Neural cell (in vitro differentiated cells): ENCODE results near the gene CPLX4. TPM values are rescaled to one million over a fixed set of nuclear protein-coding genes. Genes with fewer than 3 reads are reported as not detected.

Experiments
- H2AFZ ChIP-seq: fragments of 200-600, 300-800 bp; sonication (generic), shearing (Covaris generic); 2 replicates; pipeline ENCODE4 v1.6.0; 2014; ENCODE audit warnings: low read depth, mild to moderate bottlenecking, antibody characterized with exemption, low read length, moderate library complexity
- H3F3A ChIP-seq: fragments of 200-600 bp; shearing (Covaris generic); 2 replicates; pipeline ENCODE4 v1.6.1; 2016; ENCODE audit warnings: mild to moderate bottlenecking, moderate library complexity, mixed read lengths, antibody characterized with exemption, low read length; ENCODE audit not compliant: insufficient read depth, poor library complexity, severe bottlenecking
- H3K27ac ChIP-seq: fragments of 200-600, 300-800 bp; sonication (generic), shearing (Covaris generic); 2 replicates; pipeline ENCODE4 v1.5.1; 2014; ENCODE audit warnings: mild to moderate bottlenecking, low read length, moderate library complexity
- H3K27me3 ChIP-seq: fragments of 300-800, 200-600 bp; sonication (generic), shearing (Covaris generic); 2 replicates; pipeline ENCODE4 v1.6.0; 2014; ENCODE audit warnings: mild to moderate bottlenecking, low read depth, low read length, moderate library complexity; ENCODE audit not compliant: insufficient read depth
- H3K36me3 ChIP-seq: fragments of 300-800, 200-600 bp; sonication (generic), shearing (Covaris generic); 2 replicates; pipeline ENCODE4 v1.5.1; 2014; ENCODE audit warnings: mild to moderate bottlenecking, antibody characterized with exemption, low read length, moderate library complexity; ENCODE audit not compliant: insufficient read depth
- H3K4me2 ChIP-seq: fragments of 300-800, 200-600 bp; sonication (generic), shearing (Covaris generic); 2 replicates; pipeline ENCODE4 v1.6.0; 2014; ENCODE audit warnings: mild to moderate bottlenecking, low read length
- H3K4me3 ChIP-seq: fragments of 300-800, 200-600 bp; sonication (generic), shearing (Covaris generic); 2 replicates; pipeline ENCODE4 v1.5.1; 2014; ENCODE audit warnings: mild to moderate bottlenecking, low read length, moderate library complexity
- H3K79me2 ChIP-seq: fragments of 200-600 bp; shearing (Covaris generic); replicated peaks from 2 replicates; pipeline ENCODE4 v1.6.0; 2014; ENCODE audit warnings: mild to moderate bottlenecking, low read length, moderate library complexity; ENCODE audit not compliant: insufficient read depth
- H3K9ac ChIP-seq: fragments of 300-800, 200-600 bp; sonication (generic), shearing (Covaris generic); 2 replicates; pipeline ENCODE4 v1.6.1; 2016; ENCODE audit warnings: mild to moderate bottlenecking, low read length, mixed read lengths
- H3K9me2 ChIP-seq: fragments of 200-600 bp; shearing (Covaris generic); 2 replicates; pipeline ENCODE4 v1.6.1; 2016; ENCODE audit warnings: mild to moderate bottlenecking, low read length, mixed read lengths; ENCODE audit not compliant: insufficient read depth
- H3K9me3 ChIP-seq: fragments of 200-600, 300-800 bp; sonication (generic), shearing (Covaris generic); 2 replicates; pipeline ENCODE4 v1.6.1; 2016; ENCODE audit warnings: mild to moderate bottlenecking, mixed run types, low read length, moderate library complexity, mixed read lengths
- H4K20me1 ChIP-seq: fragments of 200-600 bp; shearing (Covaris generic); 2 replicates; pipeline ENCODE4 v1.6.1; 2016; ENCODE audit warnings: mild to moderate bottlenecking, mixed run types; ENCODE audit not compliant: insufficient read depth
- CTCF ChIP-seq: fragments of 450-650 bp; IDR thresholded peaks from 2 replicates; pipeline ENCODE4 v1.5.1; 2014; ENCODE audit warnings: antibody characterized with exemption, mild to moderate bottlenecking, moderate library complexity; ENCODE audit not compliant: poor library complexity, severe bottlenecking
- EP300 ChIP-seq: fragments of 450-650 bp; conservative IDR thresholded peaks from 2 replicates; pipeline ENCODE4 v1.6.1; 2014; ENCODE audit warnings: antibody characterized with exemption, mild to moderate bottlenecking, moderate library complexity; ENCODE audit not compliant: poor library complexity, severe bottlenecking
- EZH2 ChIP-seq: fragments of 200-600, 300-800 bp; shearing (Covaris generic), sonication (generic); IDR thresholded peaks from 2 replicates; pipeline ENCODE4 v1.6.1; 2014; ENCODE audit warnings: antibody characterized with exemption, low read length, borderline replicate concordance, mild to moderate bottlenecking; ENCODE audit not compliant: insufficient read depth, poor library complexity, severe bottlenecking
- MXI1 ChIP-seq: fragments of 450-650 bp; conservative IDR thresholded peaks from 2 replicates; pipeline ENCODE4 v1.6.1; 2014; ENCODE audit warnings: antibody characterized with exemption, mild to moderate bottlenecking; ENCODE audit not compliant: poor library complexity, severe bottlenecking
- POLR2AphosphoS5 ChIP-seq: IDR thresholded peaks from 2 replicates; pipeline ENCODE4 v1.6.1; 2012
- RAD21 ChIP-seq: fragments of 450-650 bp; conservative IDR thresholded peaks from 2 replicates; pipeline ENCODE4 v1.6.1; 2014; ENCODE audit warnings: antibody characterized with exemption, mild to moderate bottlenecking, moderate library complexity
- REST ChIP-seq: IDR thresholded peaks from 2 replicates; pipeline ENCODE4 v1.6.1; 2012; ENCODE audit warnings: borderline replicate concordance
- SMC3 ChIP-seq: fragments of 450-650 bp; conservative IDR thresholded peaks from 2 replicates; pipeline ENCODE4 v1.6.1; 2014; ENCODE audit warnings: antibody characterized with exemption, mild to moderate bottlenecking, moderate library complexity; ENCODE audit not compliant: poor library complexity
- TAF1 ChIP-seq: IDR thresholded peaks from 2 replicates; pipeline ENCODE4 v1.6.1; 2012; ENCODE audit warnings: low read depth
- polyA plus RNA-seq: library from polyadenylated mRNA; depleted of rRNA; stranded (reverse); fragments of >200 nt; gene quantifications from 2 replicates; pipeline ENCODE4 v1.2.3, GENCODE V29; 2014

CPLX4 gene
- polyA plus RNA-seq, 1 donor from 2014 or later = not detected

- H3K9me2 ChIP-seq = no peaks in the 10 kb centered on the region
- TF ChIP-seq CTCF (no peak), RAD21 (no peak), REST (no peak), EP300 (no peak), MXI1 (no peak)
- no peaks in the 10 kb centered on the region for H3K9me3 ChIP-seq
- no peaks in the 10 kb centered on the region for H3K36me3 ChIP-seq
- H4K20me1 ChIP-seq = no peaks in the 10 kb centered on the region
- H3K4me3 ChIP-seq = peak overlapping the region; percentile 86
- no peaks in the 10 kb centered on the region for H3F3A ChIP-seq
- peaks cover 20% of the 10 kb centered on the region for H3K79me2 ChIP-seq
- H2AFZ ChIP-seq = no peak overlapping the region
- no peak overlapping the region for H3K9ac ChIP-seq
- H3K27ac ChIP-seq = no peak overlapping the region
- H3K4me2 ChIP-seq = no peak overlapping the region
- peaks cover 4% of the 10 kb centered on the region for H3K27me3 ChIP-seq
Observed at GRCh38 chr18:59359576-59359952, 41.1 kb upstream of the CPLX4 start.

GRCh38 chr18:59358712-59359575 is 40.5 kb upstream of the CPLX4 start, which contains the start of gene LMAN1:
LMAN1 (minus strand) TSS chr18:59359265; CDS start chr18:59359244, 21 bp downstream.
- Histone ChIP-seq H2AFZ (peak within 1 kb of the TSS; percentile 73), H3K9ac (peak within 1 kb of the TSS; percentile 78), H3K27me3 (peaks cover 4% of the 10 kb centered on the region), H3K9me3 (no peaks in the 10 kb centered on the region), H4K20me1 (no peaks in the 10 kb centered on the region), H3K79me2 (peaks cover 20% of the 10 kb centered on the region), H3K4me3 (peak within 1 kb of the TSS; percentile 86), H3K27ac (peak within 1 kb of the TSS; percentile 43), H3K36me3 (peaks cover 3% of the 10 kb centered on the region), H3F3A (no peaks in the 10 kb centered on the region), H3K4me2 (peak within 1 kb of the TSS; percentile 69), H3K9me2 (no peaks in the 10 kb centered on the region)
- peak; percentile 88 for TF ChIP-seq POLR2AphosphoS5
- TF ChIP-seq REST = peak; percentile 87
- TF ChIP-seq CTCF = no peak
- TF ChIP-seq MXI1 = peak; percentile 79
- TF ChIP-seq SMC3 = peak; percentile 37
- TF ChIP-seq EP300 = peak; percentile 16
- TF ChIP-seq EZH2 = no peak
- peak; percentile 13 for TF ChIP-seq RAD21
- TF ChIP-seq TAF1 = peak; percentile 91
